ENCODE data around the gene SOCS6. TPM values are rescaled to one million over a fixed set of nuclear protein-coding genes. Genes with fewer than 3 reads are reported as not detected.

The SOCS6 gene
- total RNA-seq, 4 donors from 2014 or later, result 11.5 to 18.2 (median 17.9) TPM

DNA sequence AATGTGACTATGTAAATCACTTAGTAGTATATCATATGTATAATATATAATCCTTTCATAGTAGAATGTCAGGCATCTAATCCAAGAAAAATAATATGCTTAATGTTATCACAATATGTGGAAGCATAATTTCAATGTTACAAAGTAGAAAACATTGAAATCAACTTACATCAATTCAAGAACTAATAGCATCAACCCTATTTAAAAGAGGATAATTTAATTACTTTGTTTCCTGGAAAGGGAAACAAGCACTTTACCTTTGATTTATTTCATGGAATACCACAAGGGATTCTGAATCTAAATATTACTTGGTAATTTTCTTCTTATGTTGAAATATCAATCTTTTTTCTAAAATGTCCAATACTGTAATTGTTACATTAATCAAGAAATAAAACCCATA, 30.6 kb upstream of the SOCS6 start:
- TF ChIP-seq, protein P1, sequence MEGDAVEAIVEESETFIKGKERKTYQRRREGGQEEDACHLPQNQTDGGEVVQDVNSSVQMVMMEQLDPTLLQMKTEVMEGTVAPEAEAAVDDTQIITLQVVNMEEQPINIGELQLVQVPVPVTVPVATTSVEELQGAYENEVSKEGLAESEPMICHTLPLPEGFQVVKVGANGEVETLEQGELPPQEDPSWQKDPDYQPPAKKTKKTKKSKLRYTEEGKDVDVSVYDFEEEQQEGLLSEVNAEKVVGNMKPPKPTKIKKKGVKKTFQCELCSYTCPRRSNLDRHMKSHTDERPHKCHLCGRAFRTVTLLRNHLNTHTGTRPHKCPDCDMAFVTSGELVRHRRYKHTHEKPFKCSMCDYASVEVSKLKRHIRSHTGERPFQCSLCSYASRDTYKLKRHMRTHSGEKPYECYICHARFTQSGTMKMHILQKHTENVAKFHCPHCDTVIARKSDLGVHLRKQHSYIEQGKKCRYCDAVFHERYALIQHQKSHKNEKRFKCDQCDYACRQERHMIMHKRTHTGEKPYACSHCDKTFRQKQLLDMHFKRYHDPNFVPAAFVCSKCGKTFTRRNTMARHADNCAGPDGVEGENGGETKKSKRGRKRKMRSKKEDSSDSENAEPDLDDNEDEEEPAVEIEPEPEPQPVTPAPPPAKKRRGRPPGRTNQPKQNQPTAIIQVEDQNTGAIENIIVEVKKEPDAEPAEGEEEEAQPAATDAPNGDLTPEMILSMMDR (IDR thresholded peaks at IDR 0.05; ENCODE audit: low read depth), result no peak

DNA sequence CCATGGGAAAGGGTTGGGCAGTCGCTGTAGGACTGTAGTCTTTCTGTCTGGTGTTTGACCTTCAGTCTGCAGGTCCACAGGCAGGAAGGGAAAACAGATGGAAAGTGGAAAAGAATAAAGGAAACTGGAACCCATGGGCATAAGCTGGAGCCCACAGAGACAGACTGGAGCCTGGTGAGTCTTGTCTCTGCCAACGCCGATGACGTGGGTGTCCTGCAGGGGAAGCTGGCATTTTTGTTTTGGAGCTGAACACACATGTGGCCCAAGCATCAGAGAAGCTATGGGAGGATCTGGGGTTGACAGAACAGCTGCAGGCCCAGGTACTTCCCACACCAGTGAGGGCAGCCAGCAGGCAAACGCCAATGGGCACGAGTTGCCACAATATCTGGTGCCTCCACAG, 28.2 kb upstream of the SOCS6 start:
- TF ChIP-seq, protein P1 (IDR thresholded peaks at IDR 0.05; ENCODE audit: low read depth), result no peak

DNA sequence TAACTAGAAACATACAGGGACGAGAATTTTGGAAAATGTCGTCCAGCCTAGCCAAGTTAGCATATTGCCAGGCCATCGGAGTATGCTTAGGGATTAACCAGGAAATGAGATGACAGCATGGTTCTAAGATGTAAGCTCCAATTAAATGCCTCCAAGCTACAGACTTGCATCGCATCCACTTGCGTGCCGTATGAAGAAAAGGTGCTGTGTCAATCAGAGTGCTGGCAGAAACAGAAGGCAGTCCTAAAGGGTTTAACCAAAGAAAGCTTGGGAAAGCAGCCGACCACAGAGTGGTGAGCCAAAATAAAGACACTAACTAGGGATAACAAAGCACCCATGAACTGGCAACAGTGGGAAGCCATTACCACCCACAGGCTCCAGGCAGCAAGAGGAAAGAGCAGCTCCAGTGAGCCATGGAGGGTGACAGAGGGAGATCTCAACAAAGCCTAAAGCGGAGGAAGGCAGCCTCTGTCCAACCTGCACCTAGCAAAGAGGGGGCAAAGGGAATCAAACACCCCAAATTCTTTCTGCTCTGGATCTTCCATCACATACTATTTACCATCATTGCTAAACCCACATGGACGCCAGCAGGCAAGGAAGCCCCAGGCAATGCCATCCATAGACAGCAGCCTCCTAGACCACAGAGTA, 27.6 kb upstream of the SOCS6 start:
- TF ChIP-seq, protein P1 (IDR thresholded peaks at IDR 0.05; ENCODE audit: low read depth), result no peak

DNA sequence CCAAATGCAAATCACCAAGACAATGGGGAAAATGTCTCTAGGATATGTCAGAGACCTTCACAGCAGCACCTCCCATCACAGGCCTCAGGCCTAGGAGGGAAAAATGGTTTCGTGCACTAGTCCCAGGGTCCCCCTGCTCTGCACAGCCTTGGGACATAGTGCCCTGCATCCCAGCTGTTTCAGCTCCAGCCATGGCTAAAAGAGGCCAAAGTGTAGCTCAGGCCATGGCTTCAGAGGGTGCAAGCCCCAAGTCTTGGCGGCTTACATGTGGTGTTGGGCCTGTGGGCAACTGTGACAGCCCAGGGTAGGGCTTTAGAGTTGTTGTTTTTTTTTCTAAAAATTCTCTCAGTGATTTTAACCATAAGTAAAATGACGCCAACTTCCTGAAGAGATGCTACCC, 25.5 kb upstream of the SOCS6 start:
- TF ChIP-seq, protein P1 (IDR thresholded peaks at IDR 0.05; ENCODE audit: low read depth), result no peak

DNA sequence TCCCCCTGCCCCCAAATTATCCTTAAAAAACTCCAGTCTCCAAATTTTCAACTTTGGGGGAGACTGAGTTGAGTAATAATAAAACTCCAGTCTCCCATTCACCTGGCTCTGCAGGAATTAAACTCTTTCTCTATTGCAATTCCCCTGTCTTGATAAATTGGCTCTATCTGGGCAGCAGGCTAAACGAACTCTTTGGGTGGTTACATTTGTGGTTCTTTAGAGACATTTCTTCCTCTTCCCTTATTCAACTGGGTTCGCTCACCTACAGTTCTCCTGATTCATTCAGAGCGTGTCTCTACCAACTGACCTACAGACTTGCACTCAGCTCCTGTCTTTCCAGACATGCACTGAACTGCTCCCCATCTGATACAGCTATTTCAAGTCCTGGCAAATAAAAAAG, 17.1 kb upstream of the SOCS6 start:
- TF ChIP-seq, protein P1 (IDR thresholded peaks at IDR 0.05; ENCODE audit: low read depth), result no peak

DNA sequence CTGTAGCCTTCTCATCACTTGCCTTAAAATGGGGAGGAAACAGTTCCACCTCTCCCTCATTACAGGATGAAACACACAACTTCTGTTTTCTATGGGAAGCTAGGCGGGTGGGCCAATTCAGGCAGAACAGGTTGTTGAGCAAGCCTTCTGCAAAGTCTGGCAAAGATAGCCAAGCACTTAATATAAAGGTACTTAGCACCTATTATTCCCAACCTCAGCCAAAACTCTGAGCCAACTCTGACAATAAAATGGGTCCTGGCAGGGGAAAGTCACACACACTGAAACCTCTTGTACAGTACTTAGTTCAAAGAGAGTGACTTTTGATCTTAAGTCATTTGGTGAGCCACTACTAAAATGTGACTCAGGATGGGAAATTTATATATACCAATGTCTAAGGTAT, 15.8 kb upstream of the SOCS6 start:
- TF ChIP-seq, protein P1 (IDR thresholded peaks at IDR 0.05; ENCODE audit: low read depth), result no peak

DNA sequence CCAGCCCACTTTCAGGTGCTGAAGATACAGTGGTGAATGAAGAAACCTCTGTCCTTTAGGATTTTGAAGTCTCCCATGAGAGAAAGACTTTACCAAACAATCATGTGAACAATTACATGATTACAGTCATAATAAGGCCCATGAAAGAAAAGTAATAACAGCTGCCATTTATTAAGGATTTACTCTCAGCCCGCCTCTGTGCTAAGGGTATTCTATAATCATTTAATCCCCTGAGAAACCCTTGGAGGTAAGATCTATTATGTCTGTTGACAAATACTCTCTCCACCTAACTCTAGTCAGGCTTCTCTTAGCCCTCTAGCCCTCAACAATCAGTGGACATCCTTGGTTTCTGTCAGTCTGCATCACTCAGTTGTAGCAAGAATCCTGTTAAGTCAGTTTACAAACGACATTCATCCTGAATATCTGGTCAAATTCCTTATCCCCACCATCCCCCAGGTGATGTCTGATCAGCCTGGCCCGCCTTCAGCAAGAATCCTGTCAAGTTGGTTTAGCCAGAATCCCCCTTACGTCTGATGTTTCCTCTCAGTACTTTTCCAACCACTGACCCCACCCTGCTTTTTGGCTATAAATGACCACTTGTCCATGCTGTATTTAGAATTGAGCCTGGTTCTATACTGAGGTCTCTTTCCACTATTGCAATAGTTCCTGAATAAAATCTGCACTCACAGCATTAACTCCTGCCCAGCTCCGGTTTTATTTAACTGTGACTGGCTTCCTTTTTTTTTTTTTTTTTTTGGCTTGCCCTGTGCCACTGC, 12.2 kb upstream of the SOCS6 start:
- TF ChIP-seq, protein P1 (IDR thresholded peaks at IDR 0.05; ENCODE audit: low read depth), result no peak
